ENCODE results near the gene RAP1GAP.

DNA sequence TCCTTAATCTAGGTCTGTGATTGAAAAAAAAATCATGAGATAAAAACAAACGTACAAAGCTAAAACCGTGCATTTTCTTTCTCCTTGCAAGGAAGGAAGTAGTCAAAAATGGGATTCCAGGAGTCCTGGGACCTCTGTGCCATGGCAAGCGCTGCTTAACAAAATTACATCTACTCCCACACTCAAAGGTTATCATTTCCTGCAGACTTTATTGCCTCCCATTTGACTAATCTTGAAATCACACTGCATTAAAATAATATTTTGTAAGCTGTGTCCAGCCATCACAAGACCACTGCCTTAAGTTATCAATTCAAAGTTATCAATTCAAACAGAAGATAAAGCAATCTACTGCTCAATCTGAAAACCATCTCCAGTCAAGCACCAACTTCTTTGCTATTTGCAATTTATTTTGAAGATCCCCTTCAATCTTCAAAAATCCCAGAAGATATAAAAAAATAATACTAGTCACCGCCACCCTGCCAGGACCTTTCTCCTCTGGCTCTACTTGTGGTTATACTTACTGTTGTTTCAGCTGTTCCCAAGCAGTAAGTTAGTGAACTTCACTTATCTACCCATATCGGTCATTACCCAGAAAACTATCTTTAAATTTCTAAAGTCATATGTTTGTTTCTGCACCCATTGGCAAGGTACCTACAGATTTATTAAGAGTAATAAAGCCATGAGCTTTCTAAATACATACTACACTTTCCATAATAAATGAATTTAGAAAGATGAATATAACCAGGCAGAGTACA lies 38.1 kb upstream of the RAP1GAP start:
- TF ChIP-seq, protein P1, sequence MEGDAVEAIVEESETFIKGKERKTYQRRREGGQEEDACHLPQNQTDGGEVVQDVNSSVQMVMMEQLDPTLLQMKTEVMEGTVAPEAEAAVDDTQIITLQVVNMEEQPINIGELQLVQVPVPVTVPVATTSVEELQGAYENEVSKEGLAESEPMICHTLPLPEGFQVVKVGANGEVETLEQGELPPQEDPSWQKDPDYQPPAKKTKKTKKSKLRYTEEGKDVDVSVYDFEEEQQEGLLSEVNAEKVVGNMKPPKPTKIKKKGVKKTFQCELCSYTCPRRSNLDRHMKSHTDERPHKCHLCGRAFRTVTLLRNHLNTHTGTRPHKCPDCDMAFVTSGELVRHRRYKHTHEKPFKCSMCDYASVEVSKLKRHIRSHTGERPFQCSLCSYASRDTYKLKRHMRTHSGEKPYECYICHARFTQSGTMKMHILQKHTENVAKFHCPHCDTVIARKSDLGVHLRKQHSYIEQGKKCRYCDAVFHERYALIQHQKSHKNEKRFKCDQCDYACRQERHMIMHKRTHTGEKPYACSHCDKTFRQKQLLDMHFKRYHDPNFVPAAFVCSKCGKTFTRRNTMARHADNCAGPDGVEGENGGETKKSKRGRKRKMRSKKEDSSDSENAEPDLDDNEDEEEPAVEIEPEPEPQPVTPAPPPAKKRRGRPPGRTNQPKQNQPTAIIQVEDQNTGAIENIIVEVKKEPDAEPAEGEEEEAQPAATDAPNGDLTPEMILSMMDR (IDR thresholded peaks at IDR 0.05) = no peak
- no peak for TF ChIP-seq EZH2 (IDR thresholded peaks at IDR 0.05)
